ENCODE data around the gene CXorf58.

CXorf58 gene

DNA sequence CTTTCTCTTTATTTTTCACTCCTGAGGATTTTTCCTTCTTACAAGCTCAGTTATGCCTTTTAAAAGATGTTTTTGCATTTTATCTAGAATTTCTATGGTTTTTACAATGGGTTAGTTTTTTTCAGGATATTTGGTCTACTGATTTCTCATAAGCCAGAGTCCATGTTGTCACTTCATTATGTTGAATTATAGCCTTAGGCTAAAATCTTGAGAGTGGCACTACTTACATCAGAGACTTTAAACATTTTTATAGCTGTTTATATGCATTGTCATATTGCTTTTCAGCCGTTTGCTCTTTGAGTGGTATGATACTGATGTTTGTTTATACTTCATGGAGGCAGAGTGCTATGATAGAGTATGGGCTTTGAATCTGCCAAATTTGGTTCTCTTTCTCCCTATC, 36.4 kb downstream of the CXorf58 start:
- Histone ChIP-seq H3K4me3 (ENCODE audit: insufficient read depth, low read length, poor library complexity, severe bottlenecking) (no peak overlapping the region), H4K20me1 (ENCODE audit: low read depth, low read length) (no peaks in the 10 kb centered on the region), H3K27ac (ENCODE audit: low read depth, low read length) (no peak overlapping the region), H3K4me2 (ENCODE audit: low read depth, low read length, poor library complexity, severe bottlenecking) (no peak overlapping the region), H3K9ac (ENCODE audit: low read length) (no peak overlapping the region), H3K9me2 (replicated peaks; ENCODE audit: insufficient read depth, low read length) (no peaks in the 10 kb centered on the region), H3F3A (ENCODE audit: insufficient read depth) (no peaks in the 10 kb centered on the region), H3K9me3 (ENCODE audit: insufficient read depth, low read length) (no peaks in the 10 kb centered on the region), H2AFZ (ENCODE audit: low read depth, low read length, severe bottlenecking) (no peak overlapping the region), H3K27me3 (ENCODE audit: low read length) (no peaks in the 10 kb centered on the region), H3K36me3 (ENCODE audit: low read length) (no peaks in the 10 kb centered on the region), H3K79me2 (ENCODE audit: insufficient read depth, low read length) (no peaks in the 10 kb centered on the region)
- TF ChIP-seq, protein P1, sequence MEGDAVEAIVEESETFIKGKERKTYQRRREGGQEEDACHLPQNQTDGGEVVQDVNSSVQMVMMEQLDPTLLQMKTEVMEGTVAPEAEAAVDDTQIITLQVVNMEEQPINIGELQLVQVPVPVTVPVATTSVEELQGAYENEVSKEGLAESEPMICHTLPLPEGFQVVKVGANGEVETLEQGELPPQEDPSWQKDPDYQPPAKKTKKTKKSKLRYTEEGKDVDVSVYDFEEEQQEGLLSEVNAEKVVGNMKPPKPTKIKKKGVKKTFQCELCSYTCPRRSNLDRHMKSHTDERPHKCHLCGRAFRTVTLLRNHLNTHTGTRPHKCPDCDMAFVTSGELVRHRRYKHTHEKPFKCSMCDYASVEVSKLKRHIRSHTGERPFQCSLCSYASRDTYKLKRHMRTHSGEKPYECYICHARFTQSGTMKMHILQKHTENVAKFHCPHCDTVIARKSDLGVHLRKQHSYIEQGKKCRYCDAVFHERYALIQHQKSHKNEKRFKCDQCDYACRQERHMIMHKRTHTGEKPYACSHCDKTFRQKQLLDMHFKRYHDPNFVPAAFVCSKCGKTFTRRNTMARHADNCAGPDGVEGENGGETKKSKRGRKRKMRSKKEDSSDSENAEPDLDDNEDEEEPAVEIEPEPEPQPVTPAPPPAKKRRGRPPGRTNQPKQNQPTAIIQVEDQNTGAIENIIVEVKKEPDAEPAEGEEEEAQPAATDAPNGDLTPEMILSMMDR (IDR thresholded peaks at IDR 0.05; ENCODE audit: insufficient read depth, low read length, poor library complexity, severe bottlenecking) = no peak
- no peak for TF ChIP-seq EZH2phosphoT487 (conservative IDR thresholded peaks at IDR 0.05; ENCODE audit: low read length)

DNA sequence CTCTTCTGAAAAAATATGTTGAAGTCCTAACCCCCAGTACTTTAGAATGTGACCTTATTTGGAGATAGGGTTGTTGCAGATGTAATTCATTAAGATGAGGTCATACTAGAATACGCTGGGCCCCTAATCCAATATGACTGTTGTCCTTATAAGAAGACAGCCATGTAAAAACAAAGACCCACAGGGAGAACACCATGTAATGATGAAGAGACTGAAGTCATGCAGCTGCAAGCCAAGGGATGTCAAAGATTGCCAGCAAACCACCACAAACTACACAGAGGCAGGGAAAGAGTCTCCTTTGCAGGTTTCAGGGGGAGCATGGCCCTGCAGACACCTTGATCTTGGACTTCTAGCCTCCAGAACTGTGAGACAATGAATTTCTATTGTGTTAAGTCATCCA, 37.4 kb downstream of the CXorf58 start:
- no peaks in the 10 kb centered on the region for H4K20me1 ChIP-seq (ENCODE audit: low read depth, low read length)
- no peaks in the 10 kb centered on the region for H3K9me3 ChIP-seq (ENCODE audit: insufficient read depth, low read length)
- no peak overlapping the region for H3K27ac ChIP-seq (ENCODE audit: low read depth, low read length)
- no peaks in the 10 kb centered on the region for H3K27me3 ChIP-seq (ENCODE audit: low read length)
- no peak overlapping the region for H3K9ac ChIP-seq (ENCODE audit: low read length)
- H2AFZ ChIP-seq (ENCODE audit: low read depth, low read length, severe bottlenecking) = no peak overlapping the region
- no peaks in the 10 kb centered on the region for H3F3A ChIP-seq (ENCODE audit: insufficient read depth)
- no peaks in the 10 kb centered on the region for H3K79me2 ChIP-seq (ENCODE audit: insufficient read depth, low read length)
- no peak overlapping the region for H3K4me3 ChIP-seq (ENCODE audit: insufficient read depth, low read length, poor library complexity, severe bottlenecking)
- no peak overlapping the region for H3K4me2 ChIP-seq (ENCODE audit: low read depth, low read length, poor library complexity, severe bottlenecking)
- TF ChIP-seq, protein P1 (IDR thresholded peaks at IDR 0.05; ENCODE audit: insufficient read depth, low read length, poor library complexity, severe bottlenecking) = no peak
- TF ChIP-seq EZH2phosphoT487 (conservative IDR thresholded peaks at IDR 0.05; ENCODE audit: low read length) = no peak
- H3K36me3 ChIP-seq (ENCODE audit: low read length) = no peaks in the 10 kb centered on the region
- no peaks in the 10 kb centered on the region for H3K9me2 ChIP-seq (replicated peaks; ENCODE audit: insufficient read depth, low read length)

DNA sequence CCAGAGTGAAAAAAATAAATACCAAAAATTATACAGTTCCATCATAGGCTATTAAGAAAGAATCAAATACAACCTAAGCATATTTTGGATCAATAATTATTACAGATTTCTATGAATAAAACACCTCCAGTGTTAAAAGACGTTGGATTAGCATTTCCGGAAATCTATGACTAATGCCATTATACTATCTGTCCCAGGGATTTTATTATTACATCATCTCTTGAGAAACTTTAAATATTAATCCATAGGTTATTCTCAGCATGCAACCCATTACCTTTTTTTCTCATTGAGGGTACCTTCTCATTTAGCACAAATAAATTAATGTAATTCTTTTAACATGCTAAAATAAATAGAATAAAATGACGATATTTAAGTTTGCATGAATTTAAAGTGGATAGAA, 44.6 kb downstream of the CXorf58 start:
- H2AFZ ChIP-seq (ENCODE audit: low read depth, low read length, severe bottlenecking) = no peak overlapping the region
- H3K79me2 ChIP-seq (ENCODE audit: insufficient read depth, low read length) = no peaks in the 10 kb centered on the region
- H3F3A ChIP-seq (ENCODE audit: insufficient read depth) = no peaks in the 10 kb centered on the region
- H3K27ac ChIP-seq (ENCODE audit: low read depth, low read length) = no peak overlapping the region
- no peaks in the 10 kb centered on the region for H3K9me3 ChIP-seq (ENCODE audit: insufficient read depth, low read length)
- no peak overlapping the region for H3K4me2 ChIP-seq (ENCODE audit: low read depth, low read length, poor library complexity, severe bottlenecking)
- no peak overlapping the region for H3K4me3 ChIP-seq (ENCODE audit: insufficient read depth, low read length, poor library complexity, severe bottlenecking)
- H3K9ac ChIP-seq (ENCODE audit: low read length) = no peak overlapping the region
- H3K27me3 ChIP-seq (ENCODE audit: low read length) = no peaks in the 10 kb centered on the region
- H3K36me3 ChIP-seq (ENCODE audit: low read length) = no peaks in the 10 kb centered on the region
- TF ChIP-seq EZH2phosphoT487 (conservative IDR thresholded peaks at IDR 0.05; ENCODE audit: low read length) = no peak
- TF ChIP-seq, protein P1 (IDR thresholded peaks at IDR 0.05; ENCODE audit: insufficient read depth, low read length, poor library complexity, severe bottlenecking) = no peak
- no peaks in the 10 kb centered on the region for H4K20me1 ChIP-seq (ENCODE audit: low read depth, low read length)
- H3K9me2 ChIP-seq (replicated peaks; ENCODE audit: insufficient read depth, low read length) = no peaks in the 10 kb centered on the region
